Pancreas (tissue), 10 donors: ENCODE measurements around the gene DCAF6. TPM values are rescaled to one million over a fixed set of nuclear protein-coding genes. Genes with fewer than 3 reads are reported as not detected.

Experiments
- ATAC-seq, 4 donors: fragments of 200-7000 bp; cut with Tn5 transposase; one replicate each; pipeline versions ENCODE4 v1.8.0 to v1.9.1; 2020; ENCODE audit warnings: mild to moderate bottlenecking in 4 of 4, moderate library complexity in 4 of 4
- DNase-seq, 6 donors: peaks; one replicate each; pipeline ENCODE4 v3.0.0-alpha.2; 2020
- FAIRE-seq: peaks from 2 replicates; lab custom pipeline; 2012; peaks lifted over from hg19 to GRCh38; lab: Jason Lieb, UNC
- H3K27ac ChIP-seq, 4 donors: fragments of 200-600 bp; sonication (generic); 1 replicate in 3 of 4; 2 replicates in 1 of 4; pipeline versions ENCODE4 v1.5.0 to v1.8.0; 2020
- H3K27me3 ChIP-seq, 4 donors: fragments of 200-600 bp; one replicate each; pipeline ENCODE4 v1.8.0; 2021
- H3K36me3 ChIP-seq, 3 donors: fragments of 200-600 bp; sonication (generic) in 1 of 3; one replicate each; pipeline versions ENCODE4 v1.5.0 to v1.8.0; 2020 to 2021
- H3K4me1 ChIP-seq, 3 donors: fragments of 200-600 bp; one replicate each; pipeline ENCODE4 v1.8.0; 2021
- H3K4me3 ChIP-seq, 4 donors: fragments of 200-600 bp; sonication (generic) in 2 of 4; one replicate each; pipeline versions ENCODE4 v1.5.0 to v1.8.0; 2020 to 2021
- H3K9me3 ChIP-seq, 4 donors: fragments of 200-600 bp; one replicate each; pipeline ENCODE4 v1.8.0; 2021
- WGBS, 2 donors: extraction: QIAGEN DNeasy Blood & Tissue Kit; methylation state at CpG; one replicate each; pipeline ENCODE4 v1.1.7; 2013; 5-methylcytosine and 5-hydroxymethylcytosine counted together
- intact Hi-C, 3 donors: fragments of 100-400 bp; cut with DNase I; formaldehyde crosslinking; loops; one replicate each; pipeline versions ENCODE4 v1.11.1 to v1.14.2; 2022
- polyA plus RNA-seq, 2 donors: library from polyadenylated mRNA; stranded (reverse); fragments of 200-250 nt; gene quantifications; one replicate each; pipeline ENCODE4 v1.2.3, GENCODE V29; 2013
- total RNA-seq, 6 donors: library from RNA; stranded (reverse); fragmentation: NEBNext Ultra II Directional in 4 of 6; extraction: Animal tissue kit (Norgen Biotek cat#: 25700) in 4 of 6; gene quantifications; one replicate each; pipeline versions ENCODE4 v1.2.1 to v1.2.4, GENCODE V29; 2021 to 2023
- TF ChIP-seq, protein P1 (sequence below), 4 donors: fragments of 200-600 bp; sonication (generic) in 3 of 4; IDR thresholded peaks; one replicate each; pipeline versions ENCODE4 v1.5.0 to v1.8.0; 2021; ENCODE audit warnings: antibody characterized with exemption in 4 of 4
- donor health status: healthy with polysubstance abuse.
- donor health status: DM: no; HTN: no; CAD: no; lungs with moderate emphysema.
- donor health status: DM: no; HTN: no; CAD: no.
- donor health status: control.
- donor health status: control.
- donor health status: Bipolar disorder and iron deficiency.
- donor health status: DM: yes; HTN: yes; CAD: no.
- donor health status: DM: no; HTN: no; CAD: no.
- donor health status: DM: no; HTN: no; CAD: no.
- donor health status: DM: yes; HTN: yes; CAD: no.

Gene DCAF6
- total and polyA plus RNA-seq, 8 donors: 11.4 to 31.9 (median 20.0) TPM

DNA sequence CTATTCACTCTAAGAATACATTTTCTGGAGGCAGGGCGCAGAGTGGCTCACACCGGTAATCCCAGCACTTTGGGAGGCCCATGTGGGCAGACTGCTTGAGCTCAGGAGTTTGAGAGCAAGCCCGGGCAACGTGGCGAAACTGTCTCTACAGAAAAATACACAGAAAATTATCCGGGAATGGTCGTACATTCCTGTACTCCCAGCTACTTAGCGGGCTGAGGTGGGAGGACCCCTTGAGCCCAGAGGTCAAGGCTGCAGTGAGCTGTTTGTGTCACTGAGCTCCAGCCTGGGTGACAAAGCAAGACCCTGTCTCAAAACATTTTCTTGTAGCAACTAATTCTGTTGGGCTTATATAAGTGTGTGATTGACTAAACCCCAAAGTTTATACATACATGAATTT is 169.8 kb downstream of the DCAF6 start:
- H3K9me3 ChIP-seq: no peaks in the 10 kb centered on the region
- H3K4me1 ChIP-seq: no peaks in the 10 kb centered on the region
- H3K36me3 ChIP-seq: no peaks in the 10 kb centered on the region
- no peak overlapping the region for H3K4me3 ChIP-seq
- no peaks in the 10 kb centered on the region for H3K27me3 ChIP-seq
- WGBS, 2 donors: 83 to 84% methylated on average over 8 of the region's 8 CpGs
- intact Hi-C loops: no loop called here
- no peak overlapping the region for H3K27ac ChIP-seq
- ATAC-seq: no peak
- TF ChIP-seq, protein P1, sequence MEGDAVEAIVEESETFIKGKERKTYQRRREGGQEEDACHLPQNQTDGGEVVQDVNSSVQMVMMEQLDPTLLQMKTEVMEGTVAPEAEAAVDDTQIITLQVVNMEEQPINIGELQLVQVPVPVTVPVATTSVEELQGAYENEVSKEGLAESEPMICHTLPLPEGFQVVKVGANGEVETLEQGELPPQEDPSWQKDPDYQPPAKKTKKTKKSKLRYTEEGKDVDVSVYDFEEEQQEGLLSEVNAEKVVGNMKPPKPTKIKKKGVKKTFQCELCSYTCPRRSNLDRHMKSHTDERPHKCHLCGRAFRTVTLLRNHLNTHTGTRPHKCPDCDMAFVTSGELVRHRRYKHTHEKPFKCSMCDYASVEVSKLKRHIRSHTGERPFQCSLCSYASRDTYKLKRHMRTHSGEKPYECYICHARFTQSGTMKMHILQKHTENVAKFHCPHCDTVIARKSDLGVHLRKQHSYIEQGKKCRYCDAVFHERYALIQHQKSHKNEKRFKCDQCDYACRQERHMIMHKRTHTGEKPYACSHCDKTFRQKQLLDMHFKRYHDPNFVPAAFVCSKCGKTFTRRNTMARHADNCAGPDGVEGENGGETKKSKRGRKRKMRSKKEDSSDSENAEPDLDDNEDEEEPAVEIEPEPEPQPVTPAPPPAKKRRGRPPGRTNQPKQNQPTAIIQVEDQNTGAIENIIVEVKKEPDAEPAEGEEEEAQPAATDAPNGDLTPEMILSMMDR (IDR thresholded peaks at IDR 0.05): no peak
- no peak for FAIRE-seq
- DNase-seq: no peak

DNA sequence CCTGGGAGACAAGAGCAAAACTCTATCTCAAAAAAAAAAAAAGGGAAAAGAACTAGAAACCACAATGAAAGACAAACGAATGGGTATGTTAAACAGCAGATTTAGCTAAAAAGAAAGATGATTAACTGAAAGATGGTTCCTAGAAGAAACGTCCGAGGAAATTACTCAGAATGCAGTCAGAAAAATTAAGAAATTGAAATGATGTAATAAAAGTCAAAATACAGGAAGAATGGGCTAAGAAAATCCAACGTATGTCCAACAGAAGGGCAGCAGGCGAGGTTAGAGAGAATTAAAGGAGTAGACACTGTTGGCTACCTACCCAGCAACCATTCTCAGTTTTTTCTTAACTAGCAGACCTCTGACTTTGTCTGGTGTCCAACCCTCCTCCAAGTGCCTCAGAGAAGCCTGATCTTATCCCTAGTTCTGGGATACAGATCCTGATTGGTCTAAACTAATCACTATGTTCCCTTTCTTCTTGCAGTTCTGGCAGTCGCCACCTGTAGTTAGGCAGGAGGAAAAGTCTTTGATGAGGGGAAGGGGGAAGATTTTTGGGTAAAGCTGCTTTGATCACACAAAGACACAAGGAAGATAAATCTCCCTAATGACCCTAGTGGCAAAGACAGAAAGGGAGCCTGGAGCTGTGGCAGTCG is 174.5 kb downstream of the DCAF6 start:
- TF ChIP-seq, protein P1 (IDR thresholded peaks at IDR 0.05): no peak
- intact Hi-C loops: no loop called here
- Histone ChIP-seq H3K4me1 (peaks cover 4 to 7% (median 4%) of the 10 kb centered on the region in 3 donors), H3K4me3 (no peak overlapping the region), H3K27me3 (no peaks in the 10 kb centered on the region), H3K36me3 (no peaks in the 10 kb centered on the region), H3K27ac (no peak overlapping the region), H3K9me3 (no peaks in the 10 kb centered on the region)
- DNase-seq (no peak), FAIRE-seq (no peak), ATAC-seq (no peak)
- 90 to 92% methylated on average over 7 of the region's 7 CpGs for WGBS, 2 donors

DNA sequence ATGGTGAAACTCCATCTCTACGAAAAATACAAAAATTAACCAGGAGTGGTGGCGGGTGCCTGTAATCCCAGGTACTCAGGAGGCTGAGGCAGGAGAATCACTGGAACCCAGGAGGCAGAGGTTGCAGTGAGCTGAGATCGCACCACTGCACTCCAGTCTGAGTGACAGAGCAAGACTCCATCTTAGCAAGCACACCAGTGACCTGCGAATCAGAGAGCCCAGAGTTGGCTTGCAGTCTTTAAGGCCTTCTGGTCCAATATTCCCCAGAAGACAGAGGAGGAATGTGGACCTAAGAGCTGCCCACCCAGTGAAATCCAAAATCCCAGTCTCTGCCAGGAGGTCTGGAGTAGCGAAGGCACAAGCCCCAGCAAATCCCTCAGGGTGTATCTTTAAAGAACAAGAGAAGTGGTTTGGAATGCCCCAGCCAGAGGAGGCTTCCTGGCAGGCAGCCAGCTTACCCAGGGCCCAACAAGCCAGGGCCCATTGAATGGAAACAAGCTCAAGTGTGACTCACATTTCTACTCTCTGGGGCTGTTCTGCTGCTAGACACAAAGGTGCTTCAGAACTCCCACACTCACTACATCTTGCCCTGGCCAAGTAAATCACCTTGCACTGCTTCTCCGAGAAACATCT is 176.3 kb downstream of the DCAF6 start:
- no peak for ATAC-seq
- Histone ChIP-seq H3K27me3 (no peaks in the 10 kb centered on the region), H3K4me1 (peaks cover 11 to 18% (median 14%) of the 10 kb centered on the region in 3 donors), H3K9me3 (no peaks in the 10 kb centered on the region), H3K27ac (no peak overlapping the region), H3K4me3 (no peak overlapping the region), H3K36me3 (no peaks in the 10 kb centered on the region)
- peak in 2 of 6 donors; percentile 23 to 68 for DNase-seq
- 95 to 97% methylated on average over 6 of the region's 6 CpGs for WGBS, 2 donors
- FAIRE-seq: no peak
- intact Hi-C loops: no loop called here
- TF ChIP-seq, protein P1 (IDR thresholded peaks at IDR 0.05): no peak

DNA sequence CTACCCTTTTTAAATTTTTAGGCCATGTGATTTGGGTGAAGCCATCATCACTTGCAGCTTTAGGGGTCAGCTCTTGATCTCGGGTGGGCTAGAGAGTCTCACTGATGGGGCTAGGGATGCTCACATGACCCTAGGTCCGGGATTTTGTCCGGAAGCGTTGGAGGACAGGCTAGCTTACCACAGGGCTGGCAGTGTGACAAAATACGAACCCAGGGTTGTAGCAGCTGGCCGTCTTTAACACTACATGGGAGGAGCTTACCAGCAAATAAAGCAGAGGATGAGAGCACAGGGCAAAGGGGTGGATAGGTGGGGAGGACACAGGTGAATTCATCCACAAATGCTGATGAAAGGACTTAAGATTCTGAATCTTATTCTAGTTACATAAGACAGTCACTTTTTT is 178.4 kb downstream of the DCAF6 start:
- intact Hi-C loops: no loop called here
- Histone ChIP-seq H3K36me3 (no peaks in the 10 kb centered on the region), H3K27ac (no peak overlapping the region), H3K9me3 (no peaks in the 10 kb centered on the region), H3K4me3 (no peak overlapping the region), H3K4me1 (peaks cover 11 to 18% (median 14%) of the 10 kb centered on the region in 3 donors), H3K27me3 (no peaks in the 10 kb centered on the region)
- DNase-seq (no peak), FAIRE-seq (no peak), ATAC-seq (no peak)
- WGBS, 2 donors: 44 to 50% methylated on average over 6 of the region's 6 CpGs
- TF ChIP-seq, protein P1 (IDR thresholded peaks at IDR 0.05): no peak

DNA sequence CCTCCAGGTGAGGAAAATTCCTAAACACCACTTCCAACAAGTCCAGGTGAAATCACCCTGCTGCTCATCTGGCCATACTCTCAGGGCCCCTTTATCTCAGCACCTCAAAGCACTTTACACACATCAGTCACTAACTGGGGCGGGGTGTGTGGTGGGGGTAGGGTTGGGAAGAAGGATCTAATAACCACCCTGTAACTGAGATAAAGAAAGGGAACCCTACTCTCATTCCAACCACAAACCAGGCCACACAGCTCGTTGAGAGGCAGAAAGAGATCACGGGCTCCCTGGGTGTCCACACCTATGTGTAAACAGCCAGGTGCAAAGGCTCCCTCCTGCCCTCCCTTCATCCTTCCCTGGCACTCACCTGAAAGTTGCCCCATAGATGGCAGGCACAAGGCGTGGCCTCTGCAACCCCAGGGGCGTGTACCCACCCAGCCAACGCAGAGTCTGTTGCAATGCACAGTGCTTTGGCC is 179.9 kb downstream of the DCAF6 start:
- Histone ChIP-seq H3K4me1 (peaks cover 15 to 21% (median 15%) of the 10 kb centered on the region in 3 donors), H3K27me3 (no peaks in the 10 kb centered on the region), H3K4me3 (no peak overlapping the region), H3K27ac (peak overlapping the region in 3 of 4 donors; percentile 16 to 75 (median 55)), H3K36me3 (no peaks in the 10 kb centered on the region), H3K9me3 (no peaks in the 10 kb centered on the region)
- intact Hi-C loops: no loop called here
- WGBS, 2 donors: 44 to 45% methylated on average over 6 of the region's 6 CpGs
- FAIRE-seq (no peak), ATAC-seq (peak; percentile 85 to 90 (median 89)), DNase-seq (peak; percentile 58 to 77 (median 65))
- TF ChIP-seq, protein P1 (IDR thresholded peaks at IDR 0.05): no peak
